ENCODE measurements around the gene ANKK1. TPM values are rescaled to one million over a fixed set of nuclear protein-coding genes. Genes with fewer than 3 reads are reported as not detected.

The ANKK1 gene
- polyA plus RNA-seq, 3 donors, result 0.07 to 0.09 TPM; not detected in 1

DNA sequence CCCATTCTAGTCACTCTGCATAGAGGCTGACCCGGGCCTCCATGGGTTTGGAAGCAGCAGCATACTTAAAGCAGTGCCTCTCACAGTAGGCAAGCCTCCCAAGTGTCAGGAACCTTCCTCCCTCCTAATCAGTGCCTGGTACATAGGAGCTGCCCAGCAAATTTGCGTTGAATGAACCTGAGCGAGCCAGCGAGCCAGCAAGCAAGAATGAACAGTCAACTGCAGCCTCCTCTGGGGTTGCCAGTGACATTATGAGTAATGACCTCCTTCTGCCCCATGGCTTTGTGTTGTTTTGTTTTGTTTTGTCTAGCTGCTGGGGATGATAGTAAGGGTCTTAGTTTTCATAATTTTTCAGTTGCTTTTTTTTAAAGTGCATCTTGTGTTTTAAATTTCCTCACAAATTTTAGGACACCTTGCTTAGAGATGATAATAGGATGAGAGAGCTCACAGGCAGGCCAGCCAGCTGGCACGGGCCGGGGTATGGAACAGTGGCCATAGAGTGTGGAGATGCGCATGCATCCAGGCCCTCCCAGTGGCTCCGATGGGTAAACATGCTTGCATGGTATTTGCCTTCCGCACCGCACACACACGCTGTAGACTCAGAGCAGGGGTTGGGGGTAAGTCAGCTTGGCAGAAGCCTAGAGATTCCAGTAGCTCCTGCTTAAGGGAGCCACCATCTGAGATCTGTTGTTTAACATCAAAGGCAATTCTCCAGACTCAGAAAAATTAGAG lies 37.1 kb upstream of the ANKK1 start:
- intact Hi-C loops (cut with micrococcal nuclease), result no loop called here
- H2AFZ ChIP-seq (ENCODE audit: insufficient read depth, low read depth, low read length, poor library complexity, severe bottlenecking), result no peak overlapping the region
- no peaks in the 10 kb centered on the region for H3K4me1 ChIP-seq (ENCODE audit: control insufficient read depth in 1 of 2, insufficient read depth in 2 of 2, low read length in 2 of 2)
- H3K9ac ChIP-seq (ENCODE audit: insufficient read depth, low read length, poor library complexity, severe bottlenecking), result no peak overlapping the region
- no peaks in the 10 kb centered on the region for H3K27me3 ChIP-seq (ENCODE audit: control insufficient read depth in 2 of 2, insufficient read depth in 2 of 2, low read length in 2 of 2)
- H3K9me3 ChIP-seq (replicated peaks in 1 of 2; ENCODE audit: control insufficient read depth in 1 of 2, insufficient read depth in 1 of 2, low read length in 2 of 2), result no peaks in the 10 kb centered on the region
- peaks cover 3 to 10% of the 10 kb centered on the region in 2 donors for H3K36me3 Mint-ChIP-seq
- peaks cover 0 to 2% (median 0%) of the 10 kb centered on the region in 3 donors for H3K27me3 Mint-ChIP-seq (ENCODE audit: low read depth in 3 of 3)
- peaks cover 0 to 11% (median 5%) of the 10 kb centered on the region in 7 donors for H3K9me3 Mint-ChIP-seq
- no peak overlapping the region for H3K4me2 ChIP-seq (replicated peaks; ENCODE audit: extremely low read depth, low read length, poor library complexity, severe bottlenecking)
- no peaks in the 10 kb centered on the region for H4K20me1 ChIP-seq (ENCODE audit: insufficient read depth, low read length)
- no peak for DNase-seq
- no peaks in the 10 kb centered on the region for H3K4me1 Mint-ChIP-seq
- no peaks in the 10 kb centered on the region for H3K79me2 ChIP-seq (ENCODE audit: insufficient read depth, low read length)
- TF ChIP-seq, protein P1, sequence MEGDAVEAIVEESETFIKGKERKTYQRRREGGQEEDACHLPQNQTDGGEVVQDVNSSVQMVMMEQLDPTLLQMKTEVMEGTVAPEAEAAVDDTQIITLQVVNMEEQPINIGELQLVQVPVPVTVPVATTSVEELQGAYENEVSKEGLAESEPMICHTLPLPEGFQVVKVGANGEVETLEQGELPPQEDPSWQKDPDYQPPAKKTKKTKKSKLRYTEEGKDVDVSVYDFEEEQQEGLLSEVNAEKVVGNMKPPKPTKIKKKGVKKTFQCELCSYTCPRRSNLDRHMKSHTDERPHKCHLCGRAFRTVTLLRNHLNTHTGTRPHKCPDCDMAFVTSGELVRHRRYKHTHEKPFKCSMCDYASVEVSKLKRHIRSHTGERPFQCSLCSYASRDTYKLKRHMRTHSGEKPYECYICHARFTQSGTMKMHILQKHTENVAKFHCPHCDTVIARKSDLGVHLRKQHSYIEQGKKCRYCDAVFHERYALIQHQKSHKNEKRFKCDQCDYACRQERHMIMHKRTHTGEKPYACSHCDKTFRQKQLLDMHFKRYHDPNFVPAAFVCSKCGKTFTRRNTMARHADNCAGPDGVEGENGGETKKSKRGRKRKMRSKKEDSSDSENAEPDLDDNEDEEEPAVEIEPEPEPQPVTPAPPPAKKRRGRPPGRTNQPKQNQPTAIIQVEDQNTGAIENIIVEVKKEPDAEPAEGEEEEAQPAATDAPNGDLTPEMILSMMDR (IDR thresholded peaks at IDR 0.05), result no peak
- H3K27ac ChIP-seq (ENCODE audit: low read depth in 1 of 2, low read length in 2 of 2), result no peak overlapping the region
- no peaks in the 10 kb centered on the region for H3K36me3 ChIP-seq (replicated peaks in 1 of 2; ENCODE audit: control insufficient read depth in 1 of 2, insufficient read depth in 2 of 2, low read length in 2 of 2)
- H3K27ac Mint-ChIP-seq, result no peak overlapping the region
- WGBS (ENCODE audit: insufficient coverage), result 93% methylated on average over 10 of the region's 11 CpGs
- H3K4me3 Mint-ChIP-seq, result no peak overlapping the region
- no peak overlapping the region for H3K4me3 ChIP-seq (replicated peaks in 1 of 3; ENCODE audit: low read depth in 2 of 3, low read length in 3 of 3)

DNA sequence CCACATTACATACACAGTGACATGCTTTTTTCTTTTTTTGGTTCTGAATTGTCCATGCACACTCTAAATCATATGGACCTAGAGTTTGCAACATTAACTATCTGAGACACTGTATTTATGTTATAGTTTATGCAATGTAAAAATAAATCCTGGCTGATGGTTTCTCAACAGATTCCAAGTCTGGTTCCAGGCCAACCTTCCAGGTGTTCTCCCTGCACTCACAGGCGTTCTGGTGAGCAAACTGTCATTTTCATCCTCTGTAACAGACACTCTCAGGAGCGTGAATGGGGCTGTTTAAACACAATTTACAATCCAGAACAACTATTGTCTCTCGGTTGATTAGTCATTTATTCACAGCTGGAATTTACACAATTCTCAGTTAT lies 36.5 kb upstream of the ANKK1 start:
- peaks cover 2 to 15% (median 7%) of the 10 kb centered on the region in 7 donors for H3K9me3 Mint-ChIP-seq
- no peak overlapping the region for H3K9ac ChIP-seq (ENCODE audit: insufficient read depth, low read length, poor library complexity, severe bottlenecking)
- H3K27me3 Mint-ChIP-seq (ENCODE audit: low read depth in 3 of 3), result peaks cover 0 to 1% (median 0%) of the 10 kb centered on the region in 3 donors
- H2AFZ ChIP-seq (ENCODE audit: insufficient read depth, low read depth, low read length, poor library complexity, severe bottlenecking), result no peak overlapping the region
- H3K4me2 ChIP-seq (replicated peaks; ENCODE audit: extremely low read depth, low read length, poor library complexity, severe bottlenecking), result no peak overlapping the region
- H3K27ac ChIP-seq (ENCODE audit: low read depth in 1 of 2, low read length in 2 of 2), result no peak overlapping the region
- H3K4me1 ChIP-seq (ENCODE audit: control insufficient read depth in 1 of 2, insufficient read depth in 2 of 2, low read length in 2 of 2), result no peaks in the 10 kb centered on the region
- H3K4me3 ChIP-seq (replicated peaks in 1 of 3; ENCODE audit: low read depth in 2 of 3, low read length in 3 of 3), result no peak overlapping the region
- TF ChIP-seq, protein P1 (IDR thresholded peaks at IDR 0.05), result no peak
- no peaks in the 10 kb centered on the region for H3K4me1 Mint-ChIP-seq
- no peaks in the 10 kb centered on the region for H4K20me1 ChIP-seq (ENCODE audit: insufficient read depth, low read length)
- H3K27me3 ChIP-seq (ENCODE audit: control insufficient read depth in 2 of 2, insufficient read depth in 2 of 2, low read length in 2 of 2), result no peaks in the 10 kb centered on the region
- no peak for DNase-seq
- 83% methylated on average over 1 of the region's 3 CpGs for WGBS (ENCODE audit: insufficient coverage)
- H3K79me2 ChIP-seq (ENCODE audit: insufficient read depth, low read length), result no peaks in the 10 kb centered on the region
- H3K36me3 ChIP-seq (replicated peaks in 1 of 2; ENCODE audit: control insufficient read depth in 1 of 2, insufficient read depth in 2 of 2, low read length in 2 of 2), result no peaks in the 10 kb centered on the region
- intact Hi-C loops (cut with micrococcal nuclease), result no loop called here
- no peak overlapping the region for H3K4me3 Mint-ChIP-seq
- peaks cover under 1 to 3% of the 10 kb centered on the region in 2 donors for H3K9me3 ChIP-seq (replicated peaks in 1 of 2; ENCODE audit: control insufficient read depth in 1 of 2, insufficient read depth in 1 of 2, low read length in 2 of 2)
- no peak overlapping the region for H3K27ac Mint-ChIP-seq
- H3K36me3 Mint-ChIP-seq, result peaks cover 3 to 14% of the 10 kb centered on the region in 2 donors

All from CD14-positive monocyte (primary cell).